Effector memory CD4-positive, alpha-beta T cell (primary cell): ENCODE measurements around the gene TNFSF12.

Source experiments
- DNase-seq, 3 donors: peaks; one replicate each; pipeline ENCODE4 v3.0.0-alpha.2; 2020
- H3K27ac ChIP-seq: 2 replicates; pipeline ENCODE4 v1.7.0; 2013; ENCODE audit warnings: mild to moderate bottlenecking, low read length, moderate library complexity; ENCODE audit not compliant: insufficient read depth, poor library complexity, severe bottlenecking
- H3K27me3 ChIP-seq: replicated peaks from 2 replicates; pipeline ENCODE4 v1.7.0; 2013; ENCODE audit warnings: mild to moderate bottlenecking, low read length; ENCODE audit not compliant: insufficient read depth, control insufficient read depth, poor library complexity, severe bottlenecking
- H3K36me3 ChIP-seq: 2 replicates; pipeline ENCODE4 v1.7.0; 2013; ENCODE audit warnings: mild to moderate bottlenecking, low read length, moderate library complexity; ENCODE audit not compliant: control insufficient read depth, insufficient read depth
- H3K4me1 ChIP-seq: 2 replicates; pipeline ENCODE4 v1.7.0; 2013; ENCODE audit warnings: low read length, mild to moderate bottlenecking; ENCODE audit not compliant: control insufficient read depth, insufficient read depth, poor library complexity, severe bottlenecking
- H3K4me3 ChIP-seq: 2 replicates; pipeline ENCODE4 v1.7.0; 2013; ENCODE audit warnings: low read length, low read depth, mild to moderate bottlenecking; ENCODE audit not compliant: insufficient read depth, poor library complexity, severe bottlenecking
- H3K9me3 ChIP-seq: 2 replicates; pipeline ENCODE4 v1.7.0; 2013; ENCODE audit warnings: mild to moderate bottlenecking, low read length, moderate library complexity; ENCODE audit not compliant: control insufficient read depth

The TNFSF12 gene

GRCh38 chr17:7569571-7569970, 20.7 kb downstream of the TNFSF12 start:
- Histone ChIP-seq H3K9me3 (no peaks in the 10 kb centered on the region), H3K27me3 (no peaks in the 10 kb centered on the region), H3K4me1 (peaks cover 12% of the 10 kb centered on the region), H3K36me3 (peaks cover 50% of the 10 kb centered on the region), H3K4me3 (no peak overlapping the region), H3K27ac (no peak overlapping the region)
- no peak for DNase-seq

GRCh38 chr17:7570351-7570750, 21.5 kb downstream of the TNFSF12 start:
- H3K27me3 ChIP-seq = no peaks in the 10 kb centered on the region
- no peaks in the 10 kb centered on the region for H3K9me3 ChIP-seq
- H3K4me3 ChIP-seq = no peak overlapping the region
- H3K36me3 ChIP-seq = peaks cover 50% of the 10 kb centered on the region
- no peak overlapping the region for H3K27ac ChIP-seq
- no peak for DNase-seq
- H3K4me1 ChIP-seq = peaks cover 16% of the 10 kb centered on the region

DNA sequence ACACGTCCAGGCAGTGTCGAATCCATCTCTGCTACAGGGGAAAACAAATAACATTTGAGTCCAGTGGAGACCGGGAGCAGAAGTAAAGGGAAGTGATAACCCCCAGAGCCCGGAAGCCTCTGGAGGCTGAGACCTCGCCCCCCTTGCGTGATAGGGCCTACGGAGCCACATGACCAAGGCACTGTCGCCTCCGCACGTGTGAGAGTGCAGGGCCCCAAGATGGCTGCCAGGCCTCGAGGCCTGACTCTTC, 23.4 kb downstream of the TNFSF12 start:
- Histone ChIP-seq H3K4me3 (peak overlapping the region; percentile 33), H3K27ac (peak overlapping the region; percentile 83), H3K4me1 (peaks cover 19% of the 10 kb centered on the region), H3K27me3 (no peaks in the 10 kb centered on the region), H3K36me3 (peaks cover 56% of the 10 kb centered on the region), H3K9me3 (no peaks in the 10 kb centered on the region)
- no peak for DNase-seq

- DNase-seq = peak; percentile 100
- Histone ChIP-seq H3K27ac (peak overlapping the region; percentile 98), H3K9me3 (no peaks in the 10 kb centered on the region), H3K4me3 (peak overlapping the region; percentile 100), H3K4me1 (peaks cover 19% of the 10 kb centered on the region), H3K27me3 (no peaks in the 10 kb centered on the region), H3K36me3 (peaks cover 57% of the 10 kb centered on the region)
Measured at GRCh38 chr17:7572588-7573323, 23.9 kb downstream of the TNFSF12 start.

- Histone ChIP-seq H3K36me3 (peaks cover 61% of the 10 kb centered on the region), H3K4me1 (peaks cover 19% of the 10 kb centered on the region), H3K27ac (peak overlapping the region; percentile 98), H3K27me3 (no peaks in the 10 kb centered on the region), H3K4me3 (peak overlapping the region; percentile 100), H3K9me3 (no peaks in the 10 kb centered on the region)
- peak; percentile 83 to 90 (median 90) for DNase-seq
Measured at GRCh38 chr17:7573324-7574080, 24.6 kb downstream of the TNFSF12 start.

DNA sequence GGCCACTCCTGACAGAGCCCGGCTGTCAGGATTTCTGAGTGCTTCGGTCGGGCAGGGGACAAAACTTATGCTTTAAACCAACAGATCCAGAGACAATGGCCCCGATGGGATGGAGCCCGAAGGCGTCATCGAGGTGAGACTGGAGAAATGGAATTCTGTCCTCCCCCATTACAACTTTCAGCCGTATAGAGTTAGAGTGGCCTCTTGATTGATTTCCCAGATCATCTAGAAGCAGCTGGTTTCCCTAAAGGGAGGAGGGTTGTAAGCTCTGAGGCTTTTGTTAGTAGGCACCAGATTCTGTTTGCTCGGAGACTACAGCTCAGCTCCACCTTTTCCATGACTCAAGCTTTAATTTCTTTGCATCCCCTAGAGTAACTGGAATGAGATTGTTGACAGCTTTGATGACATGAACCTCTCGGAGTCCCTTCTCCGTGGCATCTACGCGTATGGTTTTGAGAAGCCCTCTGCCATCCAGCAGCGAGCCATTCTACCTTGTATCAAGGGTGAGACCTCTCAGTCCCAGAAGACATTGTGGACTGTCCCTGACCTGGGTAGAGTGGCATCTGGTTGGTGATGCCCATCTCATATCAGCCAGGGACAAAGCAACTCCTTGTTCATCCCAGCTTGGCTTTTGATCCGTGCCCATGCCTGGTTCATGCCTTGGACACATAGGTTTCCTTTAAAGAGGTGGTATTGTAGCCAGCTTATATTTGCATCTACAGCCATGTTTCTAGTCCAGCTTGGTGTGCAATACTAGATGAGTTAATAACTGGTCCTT, 25.5 kb downstream of the TNFSF12 start:
- H3K36me3 ChIP-seq = peaks cover 68% of the 10 kb centered on the region
- H3K4me1 ChIP-seq = peaks cover 24% of the 10 kb centered on the region

GRCh38 chr17:7575481-7575883, 26.6 kb downstream of the TNFSF12 start:
- H3K27me3 ChIP-seq = no peaks in the 10 kb centered on the region
- peak overlapping the region; percentile 43 for H3K27ac ChIP-seq
- no peak for DNase-seq
- no peaks in the 10 kb centered on the region for H3K9me3 ChIP-seq
- peaks cover 27% of the 10 kb centered on the region for H3K4me1 ChIP-seq
- peaks cover 57% of the 10 kb centered on the region for H3K36me3 ChIP-seq
- H3K4me3 ChIP-seq = no peak overlapping the region

More for the DNA sequence above, 25.5 kb downstream of the TNFSF12 start:
- no peak for DNase-seq
- peak overlapping the region; percentile 98 for H3K27ac ChIP-seq
- peak overlapping the region; percentile 100 for H3K4me3 ChIP-seq
- no peaks in the 10 kb centered on the region for H3K9me3 ChIP-seq
- H3K27me3 ChIP-seq = no peaks in the 10 kb centered on the region

- Histone ChIP-seq H3K36me3 (peaks cover 52% of the 10 kb centered on the region), H3K4me3 (no peak overlapping the region), H3K9me3 (no peaks in the 10 kb centered on the region), H3K27ac (no peak overlapping the region), H3K4me1 (peaks cover 27% of the 10 kb centered on the region), H3K27me3 (no peaks in the 10 kb centered on the region)
- no peak for DNase-seq
Measured at GRCh38 chr17:7575959-7576358, 27.1 kb downstream of the TNFSF12 start.

DNA sequence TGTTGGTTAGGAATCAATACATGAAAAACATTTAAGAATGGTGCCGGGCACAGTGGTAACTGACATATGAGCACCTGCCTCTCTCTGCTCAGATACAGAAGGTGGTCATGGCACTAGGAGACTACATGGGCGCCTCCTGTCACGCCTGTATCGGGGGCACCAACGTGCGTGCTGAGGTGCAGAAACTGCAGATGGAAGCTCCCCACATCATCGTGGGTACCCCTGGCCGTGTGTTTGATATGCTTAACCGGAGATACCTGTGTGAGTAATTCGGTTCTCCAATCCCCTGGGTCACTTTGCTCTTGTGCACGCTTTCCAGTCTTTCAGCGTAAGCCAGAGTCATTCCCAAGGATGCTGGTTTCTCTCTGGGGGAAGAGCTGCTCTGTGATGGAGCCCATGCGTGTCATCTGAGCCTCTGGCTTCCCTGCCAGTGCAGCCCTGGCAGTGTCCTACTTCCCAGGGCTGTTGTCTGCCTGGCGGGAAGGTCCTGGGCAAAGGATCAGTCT, 27.6 kb downstream of the TNFSF12 start:
- Histone ChIP-seq H3K27me3 (no peaks in the 10 kb centered on the region), H3K9me3 (no peaks in the 10 kb centered on the region), H3K4me1 (peaks cover 27% of the 10 kb centered on the region), H3K4me3 (no peak overlapping the region), H3K36me3 (peaks cover 51% of the 10 kb centered on the region), H3K27ac (no peak overlapping the region)
- no peak for DNase-seq
